SK-N-MC (cell line): Measurements from ENCODE around the gene ITGAV.
A peak's percentile ranks its signal among the peaks of the same experiment; 100 is the strongest.

Experiments
- DNase-seq: peaks from one replicate; pipeline ENCODE4 v3.0.0-alpha.2; 2011; ENCODE audit warnings: low read depth, low spot score
- H3K27ac ChIP-seq: fragments of 200-600 bp; sonication (generic); 2 replicates; pipeline ENCODE4 v1.5.1; 2016; ENCODE audit warnings: mixed run types
- H3K36me3 ChIP-seq: fragments of 200-600 bp; sonication (generic); 2 replicates; pipeline ENCODE4 v1.6.1; 2017; ENCODE audit warnings: antibody characterized with exemption, low read length, mixed read lengths; ENCODE audit not compliant: insufficient read depth
- H3K4me3 ChIP-seq: fragments of 200-600 bp; sonication (generic); 2 replicates; pipeline ENCODE4 v1.5.1; 2016
- H3K9ac ChIP-seq: fragments of 200-600 bp; sonication (generic); 2 replicates; pipeline ENCODE4 v1.8.0; 2017; ENCODE audit warnings: mixed run types, mixed read lengths; ENCODE audit not compliant: insufficient read length
- H3K9me3 ChIP-seq: fragments of 200-600 bp; sonication (generic); 2 replicates; pipeline ENCODE4 v1.6.1; 2017; ENCODE audit warnings: low read depth, mild to moderate bottlenecking, antibody characterized with exemption, low read length, moderate library complexity, mixed read lengths
- EZH2 ChIP-seq: fragments of 200-600 bp; sonication (generic); IDR thresholded peaks from one replicate; pipeline ENCODE4 v1.6.1; 2017; ENCODE audit warnings: antibody characterized with exemption
- FOXP2 ChIP-seq: optimal IDR thresholded peaks from 2 replicates; pipeline ENCODE3; 2011; ENCODE audit warnings: mild to moderate bottlenecking, moderate library complexity; ENCODE audit not compliant: insufficient read depth; ENCODE audit errors: extremely low read length, control extremely low read depth
- POLR2AphosphoS5 ChIP-seq: IDR thresholded peaks from 2 replicates; pipeline ENCODE4 v1.6.1; 2012; ENCODE audit warnings: mild to moderate bottlenecking, low read depth, low read length, borderline replicate concordance

The ITGAV gene

GRCh38 chr2:186589612-186590349, at the start of gene ITGAV:
TSS of gene ITGAV (plus strand) at chr2:186590056. CDS start at chr2:186590339, 283 bp downstream.
- Histone ChIP-seq H3K9me3 (no peaks in the 10 kb centered on the region), H3K27ac (peak within 1 kb of the TSS; percentile 19; the same call in 1 of the 2 replicates), H3K4me3 (peak within 1 kb of the TSS; percentile 85), H3K36me3 (no peaks in the 10 kb centered on the region), H3K9ac (peak within 1 kb of the TSS; percentile 79)
- DNase-seq = peak; percentile 18
- TF ChIP-seq FOXP2 = peak; percentile 41
- TF ChIP-seq POLR2AphosphoS5 = peak; percentile 88
- TF ChIP-seq EZH2 = no peak

GRCh38 chr2:186540941-186541340, 48.9 kb upstream of the ITGAV start:
- TF ChIP-seq EZH2 = no peak
- TF ChIP-seq FOXP2 = no peak
- TF ChIP-seq POLR2AphosphoS5 = no peak
- Histone ChIP-seq H3K9ac (peak overlapping the region; percentile 71), H3K9me3 (no peaks in the 10 kb centered on the region), H3K27ac (peak overlapping the region; percentile 94), H3K4me3 (peak overlapping the region; percentile 64), H3K36me3 (no peaks in the 10 kb centered on the region)
- DNase-seq = no peak

GRCh38 chr2:186542002-186542401, 47.9 kb upstream of the ITGAV start:
- no peak for DNase-seq
- Histone ChIP-seq H3K9ac (no peak overlapping the region), H3K36me3 (no peaks in the 10 kb centered on the region), H3K4me3 (no peak overlapping the region), H3K9me3 (no peaks in the 10 kb centered on the region), H3K27ac (0 out of 2 replicates have a peak overlapping the region, but pooled peaks have one; percentile 94)
- no peak for TF ChIP-seq FOXP2

GRCh38 chr2:186543561-186544131, 46.2 kb upstream of the ITGAV start:
- Histone ChIP-seq H3K27ac (peak overlapping the region; percentile 91), H3K36me3 (no peaks in the 10 kb centered on the region), H3K9ac (peak overlapping the region; percentile 69), H3K4me3 (peak overlapping the region; percentile 52), H3K9me3 (no peaks in the 10 kb centered on the region)
- no peak for TF ChIP-seq FOXP2
- no peak for TF ChIP-seq EZH2
- no peak for TF ChIP-seq POLR2AphosphoS5
- DNase-seq = no peak

- Histone ChIP-seq H3K27ac (peak overlapping the region; percentile 91), H3K4me3 (peak overlapping the region; percentile 52), H3K36me3 (no peaks in the 10 kb centered on the region), H3K9ac (peak overlapping the region; percentile 69), H3K9me3 (no peaks in the 10 kb centered on the region)
- no peak for TF ChIP-seq EZH2
- TF ChIP-seq FOXP2 = no peak
- TF ChIP-seq POLR2AphosphoS5 = no peak
- peak; percentile 73 for DNase-seq
These were observed 45.6 kb upstream of the ITGAV start for GRCh38 chr2:186544255-186544675.

- no peak overlapping the region for H3K9ac ChIP-seq
- H3K4me3 ChIP-seq = no peak overlapping the region
- H3K27ac ChIP-seq = no peak overlapping the region
- DNase-seq = no peak
- no peaks in the 10 kb centered on the region for H3K36me3 ChIP-seq
- H3K9me3 ChIP-seq = no peaks in the 10 kb centered on the region
- TF ChIP-seq POLR2AphosphoS5 = no peak
- no peak for TF ChIP-seq EZH2
- TF ChIP-seq FOXP2 = no peak
These were observed 43.0 kb upstream of the ITGAV start for GRCh38 chr2:186546846-186547245.

GRCh38 chr2:186551323-186552050, 38.4 kb upstream of the ITGAV start:
- H3K9ac ChIP-seq = no peak overlapping the region
- H3K36me3 ChIP-seq = no peaks in the 10 kb centered on the region
- no peaks in the 10 kb centered on the region for H3K9me3 ChIP-seq
- TF ChIP-seq POLR2AphosphoS5 (no peak), FOXP2 (no peak), EZH2 (no peak)
- no peak for DNase-seq
- H3K27ac ChIP-seq = no peak overlapping the region
- no peak overlapping the region for H3K4me3 ChIP-seq

- no peaks in the 10 kb centered on the region for H3K36me3 ChIP-seq
These were observed 35.4 kb upstream of the ITGAV start for GRCh38 chr2:186554429-186554828.

More at GRCh38 chr2:186554429-186554828, 35.4 kb upstream of the ITGAV start:
- Histone ChIP-seq H3K27ac (no peak overlapping the region), H3K9ac (no peak overlapping the region), H3K4me3 (no peak overlapping the region), H3K9me3 (no peaks in the 10 kb centered on the region)
- TF ChIP-seq POLR2AphosphoS5 = no peak
- TF ChIP-seq FOXP2 = no peak
- no peak for TF ChIP-seq EZH2
- DNase-seq = no peak
